GM21367 (cell line): ENCODE results near the gene TIGD4.

Source experiments
- ATAC-seq: cut with Tn5 transposase; IDR thresholded peaks from one replicate; pipeline ENCODE4 v1.9.1; 2021; ENCODE audit not compliant: unreplicated experiment

Gene TIGD4

DNA sequence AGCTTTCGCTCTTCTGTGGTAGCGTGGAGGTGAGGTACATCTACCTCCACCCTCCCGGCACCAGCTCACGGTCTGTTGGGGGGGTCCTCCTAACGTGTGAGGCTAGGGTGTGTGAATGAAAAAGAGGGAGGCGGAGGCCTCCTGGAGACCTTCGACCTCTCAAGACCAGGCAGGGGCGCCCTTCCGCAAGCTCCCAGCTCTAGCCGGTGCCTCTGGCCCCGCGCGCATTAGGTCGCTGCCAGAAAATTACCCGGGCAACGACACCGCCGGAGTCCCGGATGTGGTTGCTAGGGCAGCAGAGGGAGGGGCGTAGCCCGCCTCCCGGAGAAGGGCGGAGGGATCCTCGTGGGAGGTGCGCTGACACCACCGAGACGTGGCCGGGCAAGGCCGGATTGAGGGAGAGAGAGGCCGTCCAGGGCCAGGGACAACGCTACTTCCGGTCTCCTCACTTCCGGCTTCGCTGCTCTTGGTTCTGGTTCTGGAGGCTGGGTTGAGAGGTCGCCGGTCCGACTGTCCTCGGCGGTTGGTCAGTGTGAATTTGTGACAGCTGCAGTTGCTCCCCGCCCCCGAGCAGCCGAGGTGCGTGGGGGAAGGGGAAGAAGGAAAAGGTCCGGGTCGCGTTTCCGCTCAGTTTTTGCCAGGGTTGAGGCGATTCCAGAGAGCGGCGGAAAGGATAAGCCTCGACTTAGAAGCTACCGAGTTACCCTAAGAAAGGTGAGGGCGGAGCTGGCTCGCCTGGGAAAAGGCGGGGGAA lies at the start of gene TIGD4, which contains the start of gene ARFIP1:
Gene TIGD4, minus strand, starts transcription at position 218 of the 754 bp plus-strand sequence. CDS start 8,726 bp downstream, outside the sequence.
Gene ARFIP1, plus strand, starts transcription at position 442 of the 754 bp plus-strand sequence. CDS start 49,680 bp downstream, outside the sequence.
- ATAC-seq: peak; percentile 89

DNA sequence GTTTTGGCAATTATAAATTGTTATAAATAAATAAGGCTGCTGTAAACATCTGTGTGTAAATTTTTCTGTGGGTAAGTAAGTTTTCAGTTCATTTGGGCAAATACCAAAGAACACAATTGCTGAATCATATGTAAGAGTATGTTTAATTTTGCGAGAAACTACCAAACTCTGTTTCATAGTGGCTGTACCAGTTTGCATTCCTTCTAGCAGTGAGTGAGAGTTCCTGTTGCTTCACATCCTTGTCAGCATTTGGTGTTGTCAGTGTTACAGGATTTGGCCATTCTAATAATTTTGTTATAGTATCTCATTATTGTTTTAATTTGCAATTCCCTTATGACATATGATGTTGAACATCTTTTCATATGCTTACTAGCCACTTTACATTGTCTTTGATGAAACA lies 48.6 kb upstream of the TIGD4 start:
- no peak for ATAC-seq

DNA sequence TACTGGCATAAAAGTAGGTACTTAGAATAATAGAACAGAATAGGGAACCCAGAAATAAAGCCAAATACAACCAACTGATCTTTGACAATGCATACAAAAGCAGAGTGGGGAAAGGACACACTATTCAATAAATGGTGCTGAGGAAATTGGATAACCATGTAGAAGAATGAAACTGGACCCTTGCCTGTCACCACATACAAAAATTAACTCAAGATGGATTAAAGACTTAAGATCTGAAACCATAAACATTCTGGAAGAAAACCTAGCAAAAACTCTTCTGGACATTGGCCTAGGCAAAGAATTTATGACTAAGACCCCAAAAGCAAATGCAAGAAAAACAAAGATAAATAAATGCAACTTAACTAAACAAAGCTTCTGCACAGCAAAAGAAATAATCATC lies 45.8 kb upstream of the TIGD4 start:
- ATAC-seq: no peak

DNA sequence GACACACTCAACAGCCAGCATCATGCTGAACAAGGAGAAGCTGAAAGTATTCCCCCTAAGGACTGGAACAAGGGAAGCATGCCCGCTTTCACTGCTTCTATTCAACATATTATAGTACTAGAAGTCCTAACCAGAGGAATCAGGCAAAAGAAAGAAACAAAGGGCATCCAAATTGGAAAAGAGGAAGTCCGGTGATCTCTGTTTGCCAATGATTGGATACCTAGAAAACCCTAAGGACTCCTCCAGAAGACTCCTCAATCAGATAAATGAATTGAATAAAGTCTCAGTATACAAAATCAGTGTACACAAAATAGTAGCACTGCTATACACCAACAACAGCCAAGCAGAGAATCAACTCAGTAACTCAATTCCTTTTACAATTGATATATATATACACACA lies 45.0 kb upstream of the TIGD4 start:
- ATAC-seq: no peak

DNA sequence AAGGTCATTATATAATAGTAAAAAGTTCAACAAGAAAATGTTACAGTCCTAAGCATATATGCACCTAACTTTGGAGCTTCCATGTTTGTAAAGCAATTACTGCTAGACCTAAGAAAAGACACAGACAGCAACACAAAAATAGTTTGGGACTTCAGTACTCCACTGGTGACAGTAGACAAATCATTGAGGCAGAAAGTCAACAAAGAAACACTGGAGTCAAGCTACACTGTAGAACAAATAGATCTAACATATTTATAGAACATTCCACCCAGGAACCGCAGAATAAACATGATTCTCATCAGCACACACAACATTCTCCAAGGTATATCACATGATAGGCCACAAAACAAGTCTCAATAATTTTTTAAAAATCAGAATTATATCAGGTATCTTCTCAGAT lies 42.8 kb upstream of the TIGD4 start:
- ATAC-seq: no peak

DNA sequence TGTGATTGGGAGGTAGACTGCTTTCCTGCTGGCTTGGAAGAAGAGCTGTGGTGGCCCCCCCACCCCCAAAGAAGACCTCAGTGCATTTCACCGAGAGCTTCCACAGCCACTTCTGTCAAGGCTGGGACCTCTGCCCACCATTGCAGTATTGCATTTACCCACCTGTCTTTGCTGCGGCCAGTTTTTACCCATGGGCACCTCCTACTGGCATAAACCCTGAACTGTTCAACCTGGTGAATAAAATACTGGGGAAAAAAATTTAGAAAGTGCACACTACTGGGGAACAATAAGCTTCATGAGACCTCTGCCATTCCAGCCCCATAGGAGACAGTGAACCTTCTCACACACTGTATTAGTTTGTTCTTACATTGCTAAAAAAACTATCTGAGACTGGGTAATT lies 40.5 kb upstream of the TIGD4 start:
- ATAC-seq: no peak

DNA sequence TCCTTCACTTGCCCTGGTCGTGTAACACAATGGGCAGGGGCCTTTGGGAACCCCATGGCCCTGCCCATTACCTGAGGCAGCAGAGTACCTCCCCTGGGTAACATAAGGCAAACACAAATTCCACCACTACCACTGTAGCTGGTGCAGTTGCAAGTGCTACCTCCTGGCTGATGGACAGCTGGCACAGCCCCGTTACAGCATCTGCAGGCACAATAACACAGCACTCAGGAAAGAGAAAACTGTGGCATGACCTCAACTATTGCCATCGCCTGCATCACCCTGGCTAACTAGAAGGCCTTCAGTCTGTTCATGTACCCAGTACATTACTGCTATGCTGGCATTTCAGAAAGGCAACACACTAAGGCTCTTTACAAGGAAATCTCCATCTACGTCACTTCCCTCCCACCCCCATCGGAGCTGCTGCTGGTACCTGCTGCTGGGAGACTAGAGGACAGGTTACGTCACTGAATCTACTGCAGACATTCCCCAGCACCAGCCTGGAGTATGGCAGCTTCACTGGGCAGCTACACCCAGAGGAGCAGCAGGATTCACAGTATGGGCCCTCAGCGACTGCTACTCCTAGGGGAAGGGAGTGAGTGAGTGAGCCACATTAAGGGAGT lies 39.6 kb upstream of the TIGD4 start:
- ATAC-seq: no peak

DNA sequence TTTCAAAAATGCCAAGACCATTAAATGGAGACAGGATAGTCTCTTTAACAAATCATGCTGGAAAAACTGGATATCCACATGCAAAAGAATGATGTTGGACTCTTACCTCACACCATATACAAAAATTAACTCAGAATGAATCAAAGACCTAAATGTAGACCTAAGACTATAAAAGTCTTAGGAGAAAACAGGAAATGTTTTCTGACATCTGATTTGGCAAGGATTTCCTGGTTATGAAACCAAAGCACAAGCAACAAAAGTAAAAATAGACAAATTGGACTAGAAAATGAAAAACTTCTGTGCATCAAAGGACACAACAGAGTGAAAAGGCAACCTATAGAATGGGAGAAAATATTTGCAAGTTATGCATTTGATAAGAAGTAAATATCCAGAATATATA lies 37.8 kb upstream of the TIGD4 start:
- ATAC-seq: no peak

DNA sequence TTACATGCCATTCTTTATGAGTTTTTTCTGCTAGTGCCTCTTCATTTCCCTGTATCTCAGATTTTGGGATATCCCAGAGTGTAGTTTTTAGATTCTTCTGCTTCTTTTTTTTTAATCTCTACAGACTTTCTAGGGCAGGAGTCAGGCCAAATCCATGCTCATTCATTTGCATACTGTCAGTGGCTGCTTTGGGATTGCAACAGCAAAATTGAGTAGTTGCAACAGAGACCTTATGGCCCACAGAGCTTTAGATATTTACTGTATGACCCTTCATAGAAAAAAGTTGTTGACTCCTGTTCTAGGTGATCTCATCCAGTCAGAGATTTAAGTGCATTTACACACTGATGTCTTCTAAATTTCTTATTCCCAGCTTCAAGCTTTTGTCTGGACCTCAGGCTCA lies 35.5 kb upstream of the TIGD4 start:
- ATAC-seq: no peak

DNA sequence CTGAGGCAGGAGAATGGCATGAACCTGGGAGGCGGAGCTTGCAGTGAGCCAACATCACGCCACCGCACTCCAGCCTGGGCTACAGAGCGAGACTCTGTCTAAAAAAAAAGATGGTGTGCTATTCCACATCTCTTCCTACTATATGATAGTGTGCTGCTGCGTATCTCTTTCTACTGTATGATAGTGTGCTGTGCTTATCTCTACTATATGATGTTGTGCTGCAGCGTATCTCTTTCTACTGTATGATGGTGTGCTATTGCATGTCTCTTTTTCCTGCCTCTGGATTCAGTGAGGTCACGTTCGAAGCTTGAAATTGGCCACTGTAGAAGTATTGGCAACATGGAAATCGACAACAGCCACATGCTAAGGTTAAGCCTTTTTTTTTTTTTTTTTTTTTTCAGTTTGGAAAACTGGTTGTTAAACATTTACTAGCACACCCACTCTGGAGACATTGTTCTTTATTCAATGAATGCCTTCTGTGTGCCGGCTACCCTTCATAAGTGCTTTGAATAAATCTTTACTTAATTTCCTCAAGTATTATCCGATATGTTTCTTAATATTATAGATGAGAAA lies 31.3 kb upstream of the TIGD4 start:
- ATAC-seq: no peak

DNA sequence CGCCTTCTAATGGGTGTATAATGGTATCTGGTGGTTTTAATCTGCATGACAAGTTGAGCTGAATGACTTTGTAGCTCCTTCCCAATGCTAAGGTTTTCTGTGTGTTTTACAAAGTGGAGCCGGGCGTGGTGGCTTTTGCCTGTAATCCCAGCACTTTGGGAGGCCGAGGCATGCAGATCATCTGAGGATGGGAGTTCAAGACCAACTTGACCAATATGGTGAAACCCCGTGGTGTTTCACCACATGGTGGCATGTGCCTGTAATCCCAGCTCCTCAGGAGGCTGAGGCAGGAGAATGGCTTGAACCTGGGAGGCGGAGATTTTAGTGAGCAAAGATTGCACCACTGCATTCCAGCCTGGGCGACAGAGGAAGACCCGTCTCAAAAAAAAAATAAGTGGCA lies 29.1 kb upstream of the TIGD4 start:
- ATAC-seq: no peak

DNA sequence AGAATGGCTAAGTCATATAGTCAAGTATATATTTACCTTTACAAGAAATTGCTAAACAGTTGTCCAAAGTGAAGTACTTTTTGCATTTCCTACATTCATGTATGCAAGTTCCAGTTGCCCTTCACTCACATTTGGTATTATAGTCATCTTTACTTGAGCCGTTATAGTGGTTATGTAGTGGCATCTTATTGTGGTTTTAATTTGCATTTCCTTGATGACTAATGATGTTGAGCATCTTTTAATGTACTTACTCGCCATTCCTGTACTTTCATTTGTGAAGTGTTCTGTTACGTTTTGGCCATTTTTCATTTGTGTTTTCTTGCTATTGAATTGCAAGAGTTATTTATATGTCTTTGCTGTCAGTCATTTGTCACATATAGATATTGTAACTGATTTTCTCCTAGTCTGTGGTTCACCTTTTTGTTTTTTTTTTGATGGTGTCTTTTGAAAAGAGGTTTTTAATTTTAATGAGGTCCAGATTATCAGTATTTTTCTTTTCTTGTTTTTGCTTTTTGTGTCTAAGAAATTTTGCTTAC lies 27.8 kb upstream of the TIGD4 start:
- ATAC-seq: no peak

DNA sequence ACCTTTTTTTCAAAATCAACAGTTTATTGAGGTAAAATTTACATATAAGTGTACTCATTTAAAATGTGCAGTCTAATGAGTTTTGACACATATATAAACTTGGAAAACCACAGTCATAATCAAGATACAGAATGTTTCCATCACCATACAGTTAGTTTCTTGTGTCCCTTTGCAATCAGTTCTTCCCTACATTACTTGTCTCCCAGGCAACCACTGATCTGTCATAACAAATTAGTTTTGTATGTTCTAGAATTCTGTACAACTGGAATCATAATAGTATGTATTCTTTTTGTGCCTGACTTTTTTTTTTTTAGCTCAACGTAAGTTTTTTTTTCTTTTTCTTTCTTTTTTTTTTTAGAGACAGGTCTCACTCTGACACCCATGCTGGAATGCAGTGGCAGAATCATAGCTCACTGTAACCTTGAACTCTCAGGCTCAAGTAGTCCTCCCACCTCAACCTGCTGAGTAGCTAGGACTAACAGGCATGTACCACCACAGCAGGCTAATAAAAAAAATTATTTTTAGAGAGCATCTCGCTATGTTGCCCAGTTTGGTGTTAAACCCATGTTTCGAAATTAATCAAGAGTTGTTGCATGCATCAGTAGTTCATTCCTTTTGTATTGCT lies 27.1 kb upstream of the TIGD4 start:
- ATAC-seq: no peak

DNA sequence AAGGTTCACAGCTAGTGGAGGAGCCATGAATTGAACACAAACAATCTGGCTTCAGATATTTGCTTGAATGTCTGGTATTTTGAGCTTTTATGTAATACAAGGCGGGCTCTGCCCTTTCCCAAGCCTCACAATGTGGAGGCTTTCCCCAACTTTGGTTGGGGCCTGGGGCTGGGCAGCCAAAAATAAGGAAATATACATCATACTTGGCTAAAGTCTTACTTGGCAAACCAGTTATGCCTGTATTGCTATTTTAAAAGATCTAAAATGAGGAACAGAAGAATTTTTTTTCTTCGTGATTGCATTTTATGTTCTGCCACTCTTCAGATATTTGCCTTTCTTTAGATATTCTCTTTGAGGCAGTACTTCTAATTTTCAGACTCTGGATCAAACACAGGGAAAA lies 26.3 kb upstream of the TIGD4 start:
- no peak for ATAC-seq

DNA sequence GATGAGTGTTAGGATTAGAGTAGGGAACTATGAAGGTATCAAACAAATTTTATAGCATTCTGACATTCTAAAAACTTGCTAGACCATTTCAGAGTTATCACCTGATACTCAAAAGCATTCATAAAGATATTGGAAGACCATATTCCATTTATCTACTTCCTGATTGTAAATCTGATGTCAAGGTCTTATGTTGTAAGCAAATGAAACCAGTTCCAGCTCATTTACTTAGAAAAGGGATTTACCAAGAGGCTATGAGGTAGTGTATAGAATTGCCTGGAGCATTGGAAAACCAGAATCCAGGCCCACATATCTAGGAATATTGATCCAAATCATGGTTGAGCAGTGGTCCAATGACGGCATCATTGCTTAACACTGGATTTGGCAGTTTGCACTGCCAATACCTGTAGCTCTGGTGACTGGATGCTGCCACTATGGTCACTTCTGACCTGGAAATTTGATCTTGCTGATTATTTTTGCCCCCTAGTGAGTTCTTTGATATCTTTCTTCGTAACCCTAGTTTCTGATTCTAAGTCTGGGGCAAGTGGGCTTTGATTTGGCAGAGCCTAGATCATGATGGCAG lies 25.6 kb upstream of the TIGD4 start:
- no peak for ATAC-seq

DNA sequence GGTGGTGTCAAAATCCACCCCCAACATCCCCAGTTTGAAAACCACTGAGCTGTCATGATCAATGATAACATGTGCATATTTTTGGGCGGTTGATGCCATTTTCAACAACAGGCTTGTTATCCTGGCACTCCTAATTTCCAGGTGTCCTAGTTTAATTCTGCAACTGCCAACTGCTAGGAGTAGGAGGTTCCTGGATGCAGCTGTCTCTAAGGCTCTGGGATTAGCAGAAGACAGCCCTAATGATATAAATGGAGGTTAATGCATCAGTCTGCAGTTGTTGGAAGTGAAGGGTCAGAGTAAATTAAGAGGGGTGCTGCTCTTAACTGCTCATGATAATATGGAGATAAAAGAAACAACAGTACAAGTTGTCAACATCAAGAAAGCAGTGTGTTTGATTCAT lies 24.0 kb upstream of the TIGD4 start:
- ATAC-seq: no peak

DNA sequence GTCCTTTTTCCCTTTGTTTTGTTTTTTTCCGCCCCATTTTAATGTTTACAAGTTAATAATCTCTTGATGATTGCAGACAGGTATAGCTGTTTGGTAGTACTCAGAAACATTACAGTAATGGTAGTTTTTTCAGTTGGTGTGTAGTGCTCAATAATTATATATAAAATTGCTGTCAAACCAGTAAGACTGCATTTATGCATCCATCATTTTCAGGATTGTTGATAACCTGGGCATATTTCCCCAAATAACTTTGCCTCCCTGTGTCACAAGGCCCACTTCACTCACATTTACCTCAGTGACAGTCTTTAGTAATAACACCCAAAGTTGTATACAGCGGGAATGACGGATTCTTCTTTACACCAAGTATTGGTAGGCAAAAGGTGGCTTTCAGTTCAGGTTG lies 16.4 kb upstream of the TIGD4 start:
- no peak for ATAC-seq

DNA sequence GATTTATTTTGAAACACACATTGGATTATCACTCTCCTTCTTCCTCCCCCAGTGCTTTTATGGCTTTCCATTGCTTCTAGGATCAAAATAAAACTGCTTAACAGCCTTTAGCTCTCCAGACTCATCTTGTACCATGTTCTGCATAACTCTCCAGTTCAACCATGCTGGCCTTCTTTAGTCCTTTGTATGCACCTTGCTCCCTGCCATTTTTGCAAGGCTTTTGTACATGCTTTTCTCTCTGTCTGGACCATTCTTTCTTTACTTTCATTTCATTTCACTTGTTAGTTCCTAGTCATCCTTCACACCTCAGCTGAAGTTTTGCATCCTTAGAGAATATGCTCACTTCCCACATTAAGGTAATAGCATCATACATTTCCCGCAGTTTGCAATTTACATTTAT lies 7.1 kb upstream of the TIGD4 start:
- no peak for ATAC-seq

DNA sequence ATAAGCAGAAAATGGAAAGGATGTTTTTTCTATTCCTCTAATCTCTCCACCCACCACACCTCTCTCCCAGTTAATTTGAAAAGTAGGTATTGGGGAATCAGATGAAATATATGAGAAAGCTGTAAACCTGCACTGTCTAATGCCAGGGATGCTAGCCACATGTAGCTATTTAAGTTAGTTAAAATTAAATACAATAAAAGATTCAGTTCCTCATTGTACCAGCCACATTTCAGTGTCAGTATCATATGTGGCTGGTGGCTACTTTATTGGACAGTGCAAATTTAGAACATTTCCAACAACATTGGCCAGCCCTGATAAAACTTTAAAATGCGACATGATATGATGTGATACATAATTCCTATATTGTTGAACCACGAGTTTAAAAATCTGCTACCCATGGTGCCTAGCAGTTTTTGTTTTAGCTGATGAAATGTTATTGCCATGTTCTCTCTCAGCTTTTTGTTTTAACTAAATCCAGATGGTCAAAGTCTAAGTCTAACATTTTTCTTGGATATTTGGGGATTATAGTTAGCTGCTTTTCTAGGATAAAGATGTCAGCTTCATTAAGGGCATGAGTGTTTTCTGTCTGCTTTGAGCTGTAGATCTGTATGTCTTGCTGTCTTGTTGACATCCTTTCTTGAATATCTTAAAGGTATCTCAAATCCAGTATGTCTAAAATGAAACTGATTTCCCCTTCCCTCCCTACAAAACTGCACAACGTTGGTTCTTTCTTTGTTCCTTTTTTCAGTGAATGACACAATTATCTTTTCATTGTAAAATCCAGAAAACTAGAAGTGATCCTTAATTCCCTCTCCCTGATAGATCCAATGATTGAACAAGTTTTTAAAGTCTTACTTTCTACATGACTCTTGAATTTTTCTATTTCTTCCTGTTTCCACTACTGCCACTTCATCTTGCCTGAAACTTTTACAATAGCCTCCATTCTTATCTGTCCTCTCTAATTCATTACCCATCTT lies 6.4 kb upstream of the TIGD4 start:
- ATAC-seq: peak; percentile 53
